Gastroesophageal sphincter (tissue), 4 donors: ENCODE measurements around the gene ATP10A. TPM values are rescaled to one million over a fixed set of nuclear protein-coding genes. Genes with fewer than 3 reads are reported as not detected.
A peak's percentile ranks its signal among the peaks of the same experiment; 100 is the strongest.

ENCODE experiments used
- ATAC-seq: fragments of 150-250 bp; one replicate; pipeline ENCODE4 v1.9.1; 2016; ENCODE audit warnings: mild to moderate bottlenecking, moderate library complexity
- H3K27ac ChIP-seq, 4 donors: fragments of 200-600 bp; sonication (generic) in 3 of 4; 1 replicate in 3 of 4; 2 replicates in 1 of 4; pipeline ENCODE4 v1.5.1; 2016 to 2019
- H3K27me3 ChIP-seq: fragments of 200-600 bp; sonication (generic); one replicate; pipeline ENCODE4 v1.5.1; 2019
- H3K36me3 ChIP-seq, 2 donors: fragments of 200-600 bp; sonication (generic); one replicate each; pipeline ENCODE4 v1.5.1; 2019; ENCODE audit warnings: control low read depth in 1 of 2
- H3K4me1 ChIP-seq, 3 donors: fragments of 200-600 bp; sonication (generic); 1 replicate in 2 of 3; 2 replicates in 1 of 3; pipeline ENCODE4 v1.5.1; 2016 to 2019; ENCODE audit warnings: control low read depth in 2 of 3
- H3K4me3 ChIP-seq, 2 donors: fragments of 200-600 bp; sonication (generic); one replicate each; pipeline ENCODE4 v1.5.1; 2019; ENCODE audit warnings: mild to moderate bottlenecking in 1 of 2, moderate library complexity in 1 of 2
- H3K9me3 ChIP-seq, 3 donors: fragments of 200-600 bp; sonication (generic); one replicate each; pipeline ENCODE4 v1.5.1; 2017 to 2019; ENCODE audit warnings: control low read depth in 2 of 3
- CTCF ChIP-seq, 4 experiments: fragments of 200-600 bp in 2 of 4; fragments of 450-650 bp in 2 of 4; sonication (generic) in 1 of 4; IDR thresholded peaks; one replicate each; pipeline ENCODE4 v1.5.1; 2017 to 2019; ENCODE audit warnings: antibody characterized with exemption in 4 of 4, mild to moderate bottlenecking in 2 of 4, moderate library complexity in 2 of 4
- EP300 ChIP-seq: sonication (generic); formaldehyde crosslinking; IDR thresholded peaks from one replicate; pipeline ENCODE4 v1.6.1; 2017; ENCODE audit warnings: antibody characterized with exemption, mild to moderate bottlenecking
- POLR2A ChIP-seq, 2 donors: fragments of 450-650 bp; IDR thresholded peaks; one replicate each; pipeline ENCODE4 v1.6.1; 2017; ENCODE audit warnings: antibody characterized with exemption in 2 of 2, mild to moderate bottlenecking in 2 of 2, moderate library complexity in 1 of 2
- POLR2AphosphoS5 ChIP-seq: sonication (generic); formaldehyde crosslinking; IDR thresholded peaks from one replicate; pipeline ENCODE4 v1.6.1; 2017; ENCODE audit warnings: antibody characterized with exemption
- WGBS, 2 donors: methylation state at CpG; one replicate each; pipeline ENCODE4 v1.1.5; 2018; ENCODE audit warnings: low coverage in 1 of 2; 5-methylcytosine and 5-hydroxymethylcytosine counted together
- total RNA-seq, 4 donors: library from RNA; depleted of rRNA; stranded (reverse); fragments of >200 nt; gene quantifications; one replicate each; pipeline ENCODE4 v1.1.0, GENCODE V29; 2016

ATP10A gene
- total RNA-seq, 4 donors from 2014 or later, result 22.9 to 41.8 (median 24.6) TPM

GRCh38 chr15:25684521-25685431 is 178.4 kb downstream of the ATP10A start:
- no peaks in the 10 kb centered on the region for H3K9me3 ChIP-seq
- H3K4me3 ChIP-seq, result no peak overlapping the region
- H3K36me3 ChIP-seq, result peaks cover 0 to 24% of the 10 kb centered on the region in 2 donors
- WGBS, 2 donors, result 43 to 70% methylated on average over 9 to 10 of the region's 13 CpGs
- peaks cover 0 to 49% (median 24%) of the 10 kb centered on the region in 3 donors for H3K4me1 ChIP-seq
- TF ChIP-seq POLR2AphosphoS5, result peak; percentile 70
- no peak for TF ChIP-seq POLR2A (IDR thresholded peaks at IDR 0.05)
- H3K27me3 ChIP-seq, result no peaks in the 10 kb centered on the region
- ATAC-seq, result peak; percentile 75
- peak overlapping the region in 3 of 4 donors; percentile 78 to 86 (median 84) for H3K27ac ChIP-seq

GRCh38 chr15:25683911-25684310 is 179.2 kb downstream of the ATP10A start:
- Histone ChIP-seq H3K4me3 (no peak overlapping the region), H3K36me3 (peaks cover 0 to 26% of the 10 kb centered on the region in 2 donors), H3K27me3 (no peaks in the 10 kb centered on the region), H3K4me1 (peaks cover 0 to 49% (median 24%) of the 10 kb centered on the region in 3 donors), H3K9me3 (no peaks in the 10 kb centered on the region), H3K27ac (peak overlapping the region; percentile 30 to 86 (median 81))
- no peak for TF ChIP-seq CTCF (IDR thresholded peaks at IDR 0.05)
- no peak for TF ChIP-seq POLR2A (IDR thresholded peaks at IDR 0.05)
- TF ChIP-seq POLR2AphosphoS5, result no peak
- no peak for TF ChIP-seq EP300
- 67% methylated on average over 1 of the region's 3 CpGs; no CpG with 5 or more reads in 1 of the 2 donors for WGBS, 2 donors
- ATAC-seq, result no peak

- peaks cover 0 to 49% (median 24%) of the 10 kb centered on the region in 3 donors for H3K4me1 ChIP-seq
- 29 to 50% methylated on average over 1 to 6 of the region's 6 CpGs for WGBS, 2 donors
- TF ChIP-seq CTCF (IDR thresholded peaks at IDR 0.05) (no peak), POLR2A (IDR thresholded peaks at IDR 0.05) (no peak), POLR2AphosphoS5 (no peak), EP300 (no peak)
- no peaks in the 10 kb centered on the region for H3K27me3 ChIP-seq
- H3K9me3 ChIP-seq, result no peaks in the 10 kb centered on the region
- peak overlapping the region; percentile 30 to 86 (median 81) for H3K27ac ChIP-seq
- no peak for ATAC-seq
- H3K4me3 ChIP-seq, result no peak overlapping the region
- peaks cover 0 to 31% of the 10 kb centered on the region in 2 donors for H3K36me3 ChIP-seq
Measured at GRCh38 chr15:25683415-25683814, 179.7 kb downstream of the ATP10A start.

DNA sequence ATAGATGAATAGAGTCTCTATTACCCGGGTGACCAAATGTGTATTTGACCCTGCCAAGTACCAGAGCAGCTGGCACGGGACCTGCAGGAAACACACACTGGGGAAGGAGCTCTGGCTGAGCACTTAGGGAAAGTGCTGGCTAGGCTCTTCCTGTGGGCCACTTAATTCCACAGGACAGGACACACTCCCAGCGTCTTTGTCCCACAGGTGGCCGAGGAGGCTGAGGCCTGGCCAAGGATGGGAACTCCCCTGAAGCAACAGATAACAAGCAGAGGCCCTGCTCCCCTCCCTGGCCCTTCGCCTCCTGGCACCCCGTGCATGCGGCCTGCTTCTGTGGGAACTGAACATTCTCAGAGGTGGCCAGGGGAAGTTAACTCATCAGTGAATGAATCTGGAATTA is 180.8 kb downstream of the ATP10A start:
- H3K4me3 ChIP-seq, result no peak overlapping the region
- H3K9me3 ChIP-seq, result no peaks in the 10 kb centered on the region
- peak; percentile 71 for TF ChIP-seq POLR2AphosphoS5
- no peak for TF ChIP-seq CTCF (IDR thresholded peaks at IDR 0.05)
- no peak for TF ChIP-seq POLR2A (IDR thresholded peaks at IDR 0.05)
- H3K4me1 ChIP-seq, result peaks cover 0 to 49% (median 24%) of the 10 kb centered on the region in 3 donors
- peak overlapping the region; percentile 30 to 86 (median 81) for H3K27ac ChIP-seq
- peak; percentile 58 for ATAC-seq
- 22 to 43% methylated on average over 1 to 4 of the region's 7 CpGs for WGBS, 2 donors
- H3K36me3 ChIP-seq, result peaks cover 0 to 42% of the 10 kb centered on the region in 2 donors
- H3K27me3 ChIP-seq, result no peaks in the 10 kb centered on the region

DNA sequence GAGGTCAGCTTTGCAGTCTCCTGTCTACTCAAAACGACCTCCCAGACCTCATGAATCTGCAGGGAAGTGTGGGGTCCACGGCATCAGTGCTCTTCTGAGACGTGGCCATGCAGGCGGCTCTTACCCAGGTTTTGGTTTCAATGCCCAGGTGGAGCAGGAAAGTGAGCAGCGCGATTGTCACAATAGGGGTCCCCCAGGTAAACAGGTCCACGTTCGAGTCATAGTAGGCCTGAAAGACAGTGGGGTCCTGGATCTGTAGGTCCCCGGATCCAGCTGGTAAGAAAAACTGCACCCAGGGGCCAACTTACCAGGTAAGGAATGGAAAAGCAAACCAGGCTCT is 182.5 kb downstream of the ATP10A start:
- H3K4me3 ChIP-seq, result no peak overlapping the region
- no CpG with 5 or more reads among the region's 9 CpGs for WGBS, 2 donors
- TF ChIP-seq EP300, result no peak
- no peak for TF ChIP-seq CTCF (IDR thresholded peaks at IDR 0.05)
- no peak for TF ChIP-seq POLR2A (IDR thresholded peaks at IDR 0.05)
- TF ChIP-seq POLR2AphosphoS5, result no peak
- no peak for ATAC-seq
- H3K27ac ChIP-seq, result peak overlapping the region in 1 of 4 donors; percentile 84
- H3K4me1 ChIP-seq, result peaks cover 0 to 53% (median 29%) of the 10 kb centered on the region in 3 donors
- H3K9me3 ChIP-seq, result no peaks in the 10 kb centered on the region
- H3K27me3 ChIP-seq, result no peaks in the 10 kb centered on the region
- peaks cover 0 to 40% of the 10 kb centered on the region in 2 donors for H3K36me3 ChIP-seq
